K562 (cell line): ENCODE results near the gene MIDN. TPM values are rescaled to one million over a fixed set of nuclear protein-coding genes. Genes with fewer than 3 reads are reported as not detected.

ENCODE experiments used
- ARID2 ChIP-seq: fragments of 450-650 bp; IDR thresholded peaks from 2 replicates; pipeline ENCODE4 v1.6.1; 2017; ENCODE audit warnings: antibody characterized with exemption, mild to moderate bottlenecking
- BDP1 ChIP-seq: IDR thresholded peaks from 3 replicates; pipeline ENCODE4 v1.6.1; 2011; ENCODE audit not compliant: insufficient read length, insufficient read depth
- BHLHE40 ChIP-seq: IDR thresholded peaks from 2 replicates; pipeline ENCODE4 v1.6.1; 2011; ENCODE audit warnings: low read length, improper control_type of control experiment
- BMI1 ChIP-seq: fragments of 150-350 bp; IDR thresholded peaks from 2 replicates; pipeline ENCODE4 v1.6.1; 2014; ENCODE audit warnings: low read length
- CAMTA2 ChIP-seq: fragments of 250-450 bp; sonication (Bioruptor Pico); conservative IDR thresholded peaks from 2 replicates; pipeline ENCODE4 v1.5.1; 2022
- CBFA2T3 ChIP-seq: fragments of 450-650 bp; IDR thresholded peaks from 2 replicates; pipeline ENCODE4 v1.6.1; 2017
- DPF2 ChIP-seq: fragments of 450-650 bp; IDR thresholded peaks from 2 replicates; pipeline ENCODE4 v1.6.1; 2016
- EGR1 ChIP-seq: fragments of 450-650 bp; conservative IDR thresholded peaks from 2 replicates; pipeline ENCODE4 v1.6.1; 2017; ENCODE audit warnings: mild to moderate bottlenecking
- EP400 ChIP-seq: fragments of 450-650 bp; IDR thresholded peaks from 2 replicates; pipeline ENCODE4 v1.6.1; 2017; ENCODE audit warnings: antibody characterized with exemption, mild to moderate bottlenecking, moderate library complexity
- HCFC1 ChIP-seq: IDR thresholded peaks from 2 replicates; pipeline ENCODE4 v1.6.1; 2012; ENCODE audit warnings: low read depth, low read length, improper control_type of control experiment
- KAT7 ChIP-seq: sonication (generic); formaldehyde crosslinking; IDR thresholded peaks from 2 replicates; pipeline ENCODE4 v1.8.0; 2022; ENCODE audit warnings: missing genetic modification reagents, mild to moderate bottlenecking, borderline replicate concordance
- MAFF ChIP-seq: IDR thresholded peaks from 2 replicates; pipeline ENCODE4 v1.6.1; 2012; ENCODE audit warnings: low read length, improper control_type of control experiment
- NCOA4 ChIP-seq: fragments of 450-650 bp; IDR thresholded peaks from 2 replicates; pipeline ENCODE4 v1.6.1; 2018; ENCODE audit warnings: mild to moderate bottlenecking; ENCODE audit not compliant: partially characterized antibody
- SAFB ChIP-seq: fragments of 200-400 bp; formaldehyde crosslinking; IDR thresholded peaks from 2 replicates; pipeline ENCODE4 v1.6.1; 2017; ENCODE audit warnings: low read depth, low read length, borderline replicate concordance
- TAF9B ChIP-seq: fragments of 450-650 bp; IDR thresholded peaks from 2 replicates; pipeline ENCODE4 v1.6.1; 2018; ENCODE audit warnings: mild to moderate bottlenecking; ENCODE audit not compliant: partially characterized antibody
- ZKSCAN8 ChIP-seq: fragments of 200-800 bp; sonication (Bioruptor generic); IDR thresholded peaks from 2 replicates; pipeline ENCODE4 v1.6.1; 2016; ENCODE audit warnings: missing genetic modification characterization, missing compliant biosample characterization
- ZNF12 ChIP-seq: sonication (generic); formaldehyde crosslinking; IDR thresholded peaks from 2 replicates; pipeline ENCODE4 v1.4.0; 2020; ENCODE audit warnings: mild to moderate bottlenecking, missing genetic modification reagents
- ZNF274 ChIP-seq: IDR thresholded peaks from 2 replicates; pipeline ENCODE4 v1.6.1; 2011; ENCODE audit warnings: low read depth, mild to moderate bottlenecking, low read length, moderate library complexity, borderline replicate concordance
- ZNF785 ChIP-seq: fragments of 250-450 bp; sonication (Bioruptor Pico); IDR thresholded peaks from 2 replicates; pipeline ENCODE4 v1.4.0; 2020; ENCODE audit warnings: mild to moderate bottlenecking
- polyA plus RNA-seq, 8 experiments: library from polyadenylated mRNA; depleted of rRNA in 4 of 8; stranded (reverse) in 5 of 8; unstranded in 3 of 8; fragments of >200 nt; fragmentation: Nextera tagmentation in 2 of 8; fragmentation: Illumina TruSeq in 1 of 8; extraction: Ambion mirVana in 2 of 8; extraction: Trizol in 1 of 8; gene quantifications; 2 replicates each; pipeline versions ENCODE4 v1.2.1 to v1.2.3, GENCODE V29; 2011 to 2014; ENCODE audit warnings: inconsistent platforms in 1 of 8, missing spikeins in 1 of 8
- total RNA-seq, 7 experiments: library from RNA; depleted of rRNA in 6 of 7; stranded (reverse); fragments of >200 nt in 6 of 7; fragmentation: Illumina TruSeq in 2 of 7; extraction: Trizol in 2 of 7; gene quantifications; 2 replicates each; pipeline versions ENCODE4 v1.2.1 to v1.2.3, GENCODE V29; 2011 to 2021; ENCODE audit warnings: low replicate concordance in 1 of 7
- TF ChIP-seq, protein P1 (sequence below): sonication (generic); formaldehyde crosslinking; IDR thresholded peaks from 2 replicates; pipeline ENCODE4 v1.8.1; 2023; ENCODE audit warnings: mild to moderate bottlenecking, missing genetic modification reagents
- TF ChIP-seq, protein P2 (sequence below): fragments of 250-450 bp; sonication (Bioruptor Pico); IDR thresholded peaks from 2 replicates; pipeline ENCODE4 v1.5.0; 2020; ENCODE audit warnings: mild to moderate bottlenecking, borderline replicate concordance
- TF ChIP-seq, protein P3 (sequence below): fragments of 250-450 bp; sonication (Bioruptor Pico); IDR thresholded peaks from 2 replicates; pipeline ENCODE4 v1.5.0; 2022; ENCODE audit warnings: mild to moderate bottlenecking
- TF ChIP-seq, protein P4 (sequence below): sonication (generic); formaldehyde crosslinking; IDR thresholded peaks from 2 replicates; pipeline ENCODE4 v1.9.0; 2022; ENCODE audit warnings: mild to moderate bottlenecking, missing genetic modification reagents

MIDN gene
- total and polyA plus RNA-seq, 9 of the 15 experiments (the other 6 are each of a cell fraction or from before 2014, with no cell fraction given), result 0.17 to 120 (median 10.1) TPM

- TF ChIP-seq, protein P1, sequence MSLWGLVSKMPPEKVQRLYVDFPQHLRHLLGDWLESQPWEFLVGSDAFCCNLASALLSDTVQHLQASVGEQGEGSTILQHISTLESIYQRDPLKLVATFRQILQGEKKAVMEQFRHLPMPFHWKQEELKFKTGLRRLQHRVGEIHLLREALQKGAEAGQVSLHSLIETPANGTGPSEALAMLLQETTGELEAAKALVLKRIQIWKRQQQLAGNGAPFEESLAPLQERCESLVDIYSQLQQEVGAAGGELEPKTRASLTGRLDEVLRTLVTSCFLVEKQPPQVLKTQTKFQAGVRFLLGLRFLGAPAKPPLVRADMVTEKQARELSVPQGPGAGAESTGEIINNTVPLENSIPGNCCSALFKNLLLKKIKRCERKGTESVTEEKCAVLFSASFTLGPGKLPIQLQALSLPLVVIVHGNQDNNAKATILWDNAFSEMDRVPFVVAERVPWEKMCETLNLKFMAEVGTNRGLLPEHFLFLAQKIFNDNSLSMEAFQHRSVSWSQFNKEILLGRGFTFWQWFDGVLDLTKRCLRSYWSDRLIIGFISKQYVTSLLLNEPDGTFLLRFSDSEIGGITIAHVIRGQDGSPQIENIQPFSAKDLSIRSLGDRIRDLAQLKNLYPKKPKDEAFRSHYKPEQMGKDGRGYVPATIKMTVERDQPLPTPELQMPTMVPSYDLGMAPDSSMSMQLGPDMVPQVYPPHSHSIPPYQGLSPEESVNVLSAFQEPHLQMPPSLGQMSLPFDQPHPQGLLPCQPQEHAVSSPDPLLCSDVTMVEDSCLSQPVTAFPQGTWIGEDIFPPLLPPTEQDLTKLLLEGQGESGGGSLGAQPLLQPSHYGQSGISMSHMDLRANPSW (CRISPR knock-in tag), result peak; percentile 85; the same call in 1 of the 2 replicates
- no peak for TF ChIP-seq CBFA2T3
- TF ChIP-seq HCFC1, result peak; percentile 56
- no peak for TF ChIP-seq ZKSCAN8
- TF ChIP-seq ZNF274, result no peak
- TF ChIP-seq SAFB, result 0 out of 2 replicates have a peak, but pooled peaks have one; percentile 40
- no peak for TF ChIP-seq ARID2
- TF ChIP-seq BHLHE40, result peak; percentile 95
- TF ChIP-seq BDP1, result no peak
- no peak for TF ChIP-seq MAFF
- TF ChIP-seq, protein P2, sequence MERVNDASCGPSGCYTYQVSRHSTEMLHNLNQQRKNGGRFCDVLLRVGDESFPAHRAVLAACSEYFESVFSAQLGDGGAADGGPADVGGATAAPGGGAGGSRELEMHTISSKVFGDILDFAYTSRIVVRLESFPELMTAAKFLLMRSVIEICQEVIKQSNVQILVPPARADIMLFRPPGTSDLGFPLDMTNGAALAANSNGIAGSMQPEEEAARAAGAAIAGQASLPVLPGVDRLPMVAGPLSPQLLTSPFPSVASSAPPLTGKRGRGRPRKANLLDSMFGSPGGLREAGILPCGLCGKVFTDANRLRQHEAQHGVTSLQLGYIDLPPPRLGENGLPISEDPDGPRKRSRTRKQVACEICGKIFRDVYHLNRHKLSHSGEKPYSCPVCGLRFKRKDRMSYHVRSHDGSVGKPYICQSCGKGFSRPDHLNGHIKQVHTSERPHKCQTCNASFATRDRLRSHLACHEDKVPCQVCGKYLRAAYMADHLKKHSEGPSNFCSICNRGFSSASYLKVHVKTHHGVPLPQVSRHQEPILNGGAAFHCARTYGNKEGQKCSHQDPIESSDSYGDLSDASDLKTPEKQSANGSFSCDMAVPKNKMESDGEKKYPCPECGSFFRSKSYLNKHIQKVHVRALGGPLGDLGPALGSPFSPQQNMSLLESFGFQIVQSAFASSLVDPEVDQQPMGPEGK (CRISPR knock-in tag), result no peak
- no peak for TF ChIP-seq EGR1
- no peak for TF ChIP-seq BMI1
- TF ChIP-seq ZNF12 (CRISPR knock-in tag), result no peak
- 0 out of 2 replicates have a peak, but pooled peaks have one; percentile 80 for TF ChIP-seq CAMTA2 (CRISPR knock-in tag)
- TF ChIP-seq EP400, result peak; percentile 84; the same call in 1 of the 2 replicates
- no peak for TF ChIP-seq TAF9B
- no peak for TF ChIP-seq DPF2
- TF ChIP-seq, protein P3, sequence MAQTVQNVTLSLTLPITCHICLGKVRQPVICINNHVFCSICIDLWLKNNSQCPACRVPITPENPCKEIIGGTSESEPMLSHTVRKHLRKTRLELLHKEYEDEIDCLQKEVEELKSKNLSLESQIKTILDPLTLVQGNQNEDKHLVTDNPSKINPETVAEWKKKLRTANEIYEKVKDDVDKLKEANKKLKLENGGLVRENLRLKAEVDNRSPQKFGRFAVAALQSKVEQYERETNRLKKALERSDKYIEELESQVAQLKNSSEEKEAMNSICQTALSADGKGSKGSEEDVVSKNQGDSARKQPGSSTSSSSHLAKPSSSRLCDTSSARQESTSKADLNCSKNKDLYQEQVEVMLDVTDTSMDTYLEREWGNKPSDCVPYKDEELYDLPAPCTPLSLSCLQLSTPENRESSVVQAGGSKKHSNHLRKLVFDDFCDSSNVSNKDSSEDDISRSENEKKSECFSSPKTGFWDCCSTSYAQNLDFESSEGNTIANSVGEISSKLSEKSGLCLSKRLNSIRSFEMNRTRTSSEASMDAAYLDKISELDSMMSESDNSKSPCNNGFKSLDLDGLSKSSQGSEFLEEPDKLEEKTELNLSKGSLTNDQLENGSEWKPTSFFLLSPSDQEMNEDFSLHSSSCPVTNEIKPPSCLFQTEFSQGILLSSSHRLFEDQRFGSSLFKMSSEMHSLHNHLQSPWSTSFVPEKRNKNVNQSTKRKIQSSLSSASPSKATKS (CRISPR knock-in tag), result no peak
- TF ChIP-seq KAT7 (CRISPR knock-in tag), result no peak; the same call in 1 of the 2 replicates
- TF ChIP-seq ZNF785 (CRISPR knock-in tag), result no peak
- TF ChIP-seq, protein P4, sequence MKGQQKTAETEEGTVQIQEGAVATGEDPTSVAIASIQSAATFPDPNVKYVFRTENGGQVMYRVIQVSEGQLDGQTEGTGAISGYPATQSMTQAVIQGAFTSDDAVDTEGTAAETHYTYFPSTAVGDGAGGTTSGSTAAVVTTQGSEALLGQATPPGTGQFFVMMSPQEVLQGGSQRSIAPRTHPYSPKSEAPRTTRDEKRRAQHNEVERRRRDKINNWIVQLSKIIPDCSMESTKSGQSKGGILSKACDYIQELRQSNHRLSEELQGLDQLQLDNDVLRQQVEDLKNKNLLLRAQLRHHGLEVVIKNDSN (CRISPR knock-in tag), result peak; percentile 99
- TF ChIP-seq NCOA4, result no peak
These were observed 27.0 kb downstream of the MIDN start, which contains the start of gene FAM174C (continued) for GRCh38 chr19:1275260-1275975.
